B cell (primary cell): Measurements from ENCODE around the gene REEP2. TPM values are rescaled to one million over a fixed set of nuclear protein-coding genes. Genes with fewer than 3 reads are reported as not detected.

Source experiments
- ATAC-seq: fragments of 200-7000 bp; cut with Tn5 transposase; one replicate; pipeline ENCODE4 v1.10.0; 2021; ENCODE audit warnings: low read depth, mild to moderate bottlenecking, moderate number of reproducible peaks, moderate library complexity
- CTCF ChIA-PET: fragments of 350-600 bp; sonication (Branson Sonifier 250); formaldehyde crosslinking; loops from one replicate; lab custom pipeline; 2021; ENCODE audit warnings: antibody characterized with exemption, inconsistent platforms; lab: Charles Lee
- POLR2A ChIA-PET: fragments of 350-600 bp; sonication (Branson Sonifier 250); formaldehyde crosslinking; loops from one replicate; lab custom pipeline; 2021; ENCODE audit warnings: antibody characterized with exemption; lab: Charles Lee
- DNase-seq: peaks from one replicate; pipeline ENCODE4 v3.0.0; 2013
- H2AFZ ChIP-seq: 2 replicates; pipeline ENCODE4 v1.6.1; 2012; ENCODE audit warnings: mild to moderate bottlenecking, low read depth, low read length; ENCODE audit not compliant: insufficient read depth, poor library complexity, severe bottlenecking
- H3K27ac ChIP-seq, 2 donors: 1 replicate in 1 of 2; 2 replicates in 1 of 2; pipeline ENCODE4 v1.5.1; 2012 to 2013; ENCODE audit warnings: low read length in 2 of 2, mild to moderate bottlenecking in 2 of 2, moderate library complexity in 1 of 2
- H3K27me3 ChIP-seq, 4 experiments: fragments of 200-600 bp in 1 of 4; sonication (generic) in 1 of 4; replicated peaks in 1 of 4; 1 replicate in 2 of 4; 2 replicates in 2 of 4; pipeline versions ENCODE4 v1.6.1 to v1.7.0; 2013 to 2016; ENCODE audit warnings: low read length in 3 of 4, mild to moderate bottlenecking in 2 of 4, mixed read lengths in 1 of 4, moderate library complexity in 1 of 4; ENCODE audit not compliant: insufficient read depth in 4 of 4, control insufficient read depth in 3 of 4; ENCODE audit errors: control extremely low read depth in 1 of 4
- H3K36me3 ChIP-seq, 2 experiments: replicated peaks in 1 of 2; 1 replicate in 1 of 2; 2 replicates in 1 of 2; pipeline versions ENCODE4 v1.6.1 to v1.7.1; 2013; ENCODE audit warnings: low read length in 1 of 2; ENCODE audit not compliant: insufficient read depth in 2 of 2, control insufficient read depth in 1 of 2; ENCODE audit errors: control extremely low read depth in 1 of 2, extremely low read depth in 1 of 2
- H3K4me1 ChIP-seq, 2 donors: fragments of 200-600 bp in 1 of 2; sonication (generic) in 1 of 2; 1 replicate in 1 of 2; 2 replicates in 1 of 2; pipeline versions ENCODE4 v1.5.1 to v1.6.1; 2013 to 2017; ENCODE audit warnings: low read length in 2 of 2; ENCODE audit not compliant: control insufficient read depth in 2 of 2, insufficient read depth in 2 of 2
- H3K4me2 ChIP-seq: replicated peaks from 2 replicates; pipeline ENCODE3; 2012; ENCODE audit warnings: mild to moderate bottlenecking, low read depth, low read length; ENCODE audit not compliant: poor library complexity, severe bottlenecking
- H3K4me3 ChIP-seq, 5 experiments: fragments of 200-600 bp in 1 of 5; sonication (generic) in 1 of 5; 1 replicate in 3 of 5; 2 replicates in 2 of 5; pipeline versions ENCODE4 v1.5.1 to v1.7.0; 2011 to 2016; ENCODE audit warnings: low read length in 4 of 5, mild to moderate bottlenecking in 4 of 5, low read depth in 2 of 5, control low read depth in 1 of 5, moderate library complexity in 1 of 5; ENCODE audit not compliant: insufficient read depth in 1 of 5; ENCODE audit errors: control extremely low read depth in 1 of 5, extremely low read depth in 1 of 5
- H3K79me2 ChIP-seq: fragments of 200-600 bp; sonication (generic); one replicate; pipeline ENCODE4 v1.6.0; 2016; ENCODE audit warnings: low read length; ENCODE audit not compliant: control insufficient read depth, insufficient read depth
- H3K9ac ChIP-seq: fragments of 200-600 bp; sonication (generic); 2 replicates; pipeline ENCODE4 v1.6.1; 2017; ENCODE audit warnings: mild to moderate bottlenecking, low read length, moderate library complexity
- H3K9me3 ChIP-seq, 3 donors: one replicate each; pipeline versions ENCODE4 v1.6.1 to v1.7.1; 2013; ENCODE audit warnings: low read length in 2 of 3; ENCODE audit not compliant: control insufficient read depth in 2 of 3, insufficient read depth in 1 of 3; ENCODE audit errors: control extremely low read depth in 1 of 3
- H4K20me1 ChIP-seq: 2 replicates; pipeline ENCODE4 v1.6.0; 2012; ENCODE audit warnings: mild to moderate bottlenecking, low read length; ENCODE audit not compliant: insufficient read depth, control insufficient read depth, poor library complexity, severe bottlenecking
- H3K27ac Mint-ChIP-seq: one replicate; pipeline ENCODE4 v1.8.0; 2021; ENCODE audit warnings: mixed read lengths
- H3K27me3 Mint-ChIP-seq: one replicate; pipeline ENCODE4 v1.8.0; 2021; ENCODE audit warnings: mixed read lengths
- H3K4me1 Mint-ChIP-seq: one replicate; pipeline ENCODE4 v1.8.0; 2021; ENCODE audit warnings: mixed read lengths
- H3K4me3 Mint-ChIP-seq: one replicate; pipeline ENCODE4 v1.8.0; 2021; ENCODE audit warnings: mixed read lengths
- H3K9me3 Mint-ChIP-seq: one replicate; pipeline ENCODE4 v1.8.0; 2022; ENCODE audit warnings: mixed read lengths; ENCODE audit not compliant: insufficient read depth
- EZH2 ChIP-seq: IDR thresholded peaks from 2 replicates; pipeline ENCODE4 v1.6.1; 2012; ENCODE audit warnings: borderline replicate concordance, low read depth, mild to moderate bottlenecking, moderate library complexity, low read length; ENCODE audit not compliant: insufficient read depth, poor library complexity, severe bottlenecking
- WGBS: methylation state at CpG from one replicate; pipeline ENCODE4 v1.1.5; 2013; ENCODE audit warnings: missing lambda C conversion rate; ENCODE audit not compliant: insufficient coverage; 5-methylcytosine and 5-hydroxymethylcytosine counted together
- intact Hi-C: fragments of 100-400 bp; cut with micrococcal nuclease; formaldehyde crosslinking; loops from one replicate; pipeline ENCODE4 v1.10.0; 2022
- polyA plus RNA-seq: library from polyadenylated mRNA; depleted of rRNA; stranded (reverse); fragments of >200 nt; gene quantifications from 2 replicates; pipeline ENCODE4 v1.2.3, GENCODE V29; 2012
- total RNA-seq, 2 donors: library from RNA; stranded (reverse); fragments of 120-200 nt in 1 of 2; gene quantifications; 1 replicate in 1 of 2; 2 replicates in 1 of 2; pipeline versions ENCODE4 v1.2.3 to v1.2.4, GENCODE V29; 2013 to 2022
- TF ChIP-seq, protein P1 (sequence below): fragments of 200-600 bp; IDR thresholded peaks from one replicate; pipeline ENCODE4 v1.8.0; 2022; ENCODE audit warnings: antibody characterized with exemption, mild to moderate bottlenecking

REEP2 gene
- total and polyA plus RNA-seq, 2 donors (not counting 1 experiment from before 2014, with no cell fraction given) = 0.20 TPM; not detected in 1

DNA sequence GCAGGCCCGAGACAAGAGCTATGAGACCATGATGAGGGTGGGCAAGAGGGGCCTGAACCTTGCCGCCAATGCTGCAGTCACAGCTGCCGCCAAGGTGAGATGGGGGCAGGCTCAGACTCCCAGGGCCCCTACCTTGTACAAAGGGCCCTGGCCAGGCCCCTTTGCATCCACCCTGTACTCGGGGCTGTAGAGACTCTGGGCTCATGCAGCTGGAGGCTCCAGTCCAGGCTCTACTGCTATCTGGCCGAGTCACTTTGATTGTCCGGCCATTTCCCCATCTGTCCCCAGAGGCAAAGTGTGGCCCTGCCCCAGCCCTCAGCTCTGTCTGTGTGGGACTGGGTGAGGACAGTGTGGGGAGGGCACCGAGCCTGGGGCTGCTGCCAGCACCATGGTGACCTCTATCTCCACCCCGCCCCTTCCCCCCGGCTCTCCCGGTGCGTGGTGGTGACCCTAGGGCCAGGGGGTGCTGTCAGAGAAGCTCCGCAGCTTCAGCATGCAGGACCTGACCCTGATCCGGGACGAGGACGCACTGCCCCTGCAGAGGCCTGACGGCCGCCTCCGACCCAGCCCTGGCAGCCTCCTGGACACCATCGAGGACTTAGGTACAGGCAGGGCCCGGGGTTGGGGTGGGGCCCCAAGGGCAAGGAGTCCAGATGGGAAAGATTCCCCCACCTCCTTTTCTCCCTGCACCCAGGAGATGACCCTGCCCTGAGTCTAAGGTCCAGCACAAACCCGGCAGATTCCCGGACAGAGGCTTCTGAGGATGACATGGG, 6.1 kb downstream of the REEP2 start:
- no peak for ATAC-seq
- Histone ChIP-seq H3K9ac (no peak overlapping the region), H3K4me2 (no peak overlapping the region), H3K4me3 (no peak overlapping the region), H3K27me3 (peaks cover 0 to 3% (median 0%) of the 10 kb centered on the region in 4 experiments), H3K27ac (no peak overlapping the region), H2AFZ (no peak overlapping the region), H3K4me1 (peaks cover 0 to 4% of the 10 kb centered on the region in 2 donors), H4K20me1 (no peaks in the 10 kb centered on the region), H3K79me2 (no peaks in the 10 kb centered on the region), H3K36me3 (no peaks in the 10 kb centered on the region), H3K9me3 (no peaks in the 10 kb centered on the region)
- CTCF ChIA-PET = interaction anchor here (1.3 to 1.4 kb wide), 2 partner anchors 40 to 59 kb away, joined by 3 to 10 read pairs; no protein-coding TSS in a partner anchor
- TF ChIP-seq, protein P1, sequence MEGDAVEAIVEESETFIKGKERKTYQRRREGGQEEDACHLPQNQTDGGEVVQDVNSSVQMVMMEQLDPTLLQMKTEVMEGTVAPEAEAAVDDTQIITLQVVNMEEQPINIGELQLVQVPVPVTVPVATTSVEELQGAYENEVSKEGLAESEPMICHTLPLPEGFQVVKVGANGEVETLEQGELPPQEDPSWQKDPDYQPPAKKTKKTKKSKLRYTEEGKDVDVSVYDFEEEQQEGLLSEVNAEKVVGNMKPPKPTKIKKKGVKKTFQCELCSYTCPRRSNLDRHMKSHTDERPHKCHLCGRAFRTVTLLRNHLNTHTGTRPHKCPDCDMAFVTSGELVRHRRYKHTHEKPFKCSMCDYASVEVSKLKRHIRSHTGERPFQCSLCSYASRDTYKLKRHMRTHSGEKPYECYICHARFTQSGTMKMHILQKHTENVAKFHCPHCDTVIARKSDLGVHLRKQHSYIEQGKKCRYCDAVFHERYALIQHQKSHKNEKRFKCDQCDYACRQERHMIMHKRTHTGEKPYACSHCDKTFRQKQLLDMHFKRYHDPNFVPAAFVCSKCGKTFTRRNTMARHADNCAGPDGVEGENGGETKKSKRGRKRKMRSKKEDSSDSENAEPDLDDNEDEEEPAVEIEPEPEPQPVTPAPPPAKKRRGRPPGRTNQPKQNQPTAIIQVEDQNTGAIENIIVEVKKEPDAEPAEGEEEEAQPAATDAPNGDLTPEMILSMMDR = no peak
- no peak for TF ChIP-seq EZH2
- intact Hi-C loops = no loop called here
- Mint-ChIP-seq H3K27me3 (peaks cover 4% of the 10 kb centered on the region), H3K4me3 (no peak overlapping the region), H3K9me3 (no peaks in the 10 kb centered on the region), H3K27ac (no peak overlapping the region), H3K4me1 (peaks cover 2% of the 10 kb centered on the region)
- no peak for DNase-seq
- POLR2A ChIA-PET = no interaction called here
- 95% methylated on average over 21 of the region's 22 CpGs for WGBS
